Middle frontal gyrus (tissue), 1 donor: Measurements from ENCODE around the gene PTPRN2.
"Not testable (repeated sequence)": the region's sequence is repeated elsewhere in the genome, so short reads cannot be mapped to it uniquely, and the experiment has no call there.

Experiments
- DNase-seq: peaks from one replicate; pipeline ENCODE4 v3.0.0-alpha.2; 2015; ENCODE audit warnings: low spot score; ENCODE audit errors: extremely low spot score

PTPRN2 gene

DNA sequence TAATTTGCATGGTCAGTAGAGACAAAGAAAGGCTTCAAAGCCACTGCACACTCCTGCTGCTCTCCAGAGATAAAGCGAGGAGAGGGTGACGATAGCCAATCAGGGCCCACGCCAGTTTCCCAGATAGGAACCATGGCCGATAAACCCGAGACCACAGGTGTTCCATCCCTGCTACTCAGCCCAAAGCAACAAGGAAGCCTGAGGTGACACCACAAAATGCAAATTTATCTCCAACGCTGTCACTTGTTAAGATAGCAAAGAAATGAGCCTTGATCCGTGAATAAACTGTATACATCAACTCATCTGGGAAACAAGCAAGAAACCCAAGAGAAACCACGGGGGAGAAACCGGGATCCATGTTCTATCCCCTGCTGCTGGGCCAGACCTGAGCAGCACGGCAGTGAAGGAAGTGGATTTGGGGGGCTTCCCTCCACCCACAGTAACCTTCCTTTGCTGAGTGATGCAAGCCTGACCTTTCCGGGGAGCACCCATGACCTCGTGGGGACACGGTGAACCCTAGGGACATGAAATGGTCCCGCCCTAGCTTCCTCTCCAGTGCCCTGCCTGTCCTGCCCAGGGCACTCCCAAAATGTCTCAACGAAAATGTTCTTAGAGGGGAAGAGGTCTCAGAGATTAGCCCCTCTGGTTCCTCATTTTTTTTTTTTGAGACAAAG is 164.6 kb downstream of the PTPRN2 start:
- DNase-seq: no peak

DNA sequence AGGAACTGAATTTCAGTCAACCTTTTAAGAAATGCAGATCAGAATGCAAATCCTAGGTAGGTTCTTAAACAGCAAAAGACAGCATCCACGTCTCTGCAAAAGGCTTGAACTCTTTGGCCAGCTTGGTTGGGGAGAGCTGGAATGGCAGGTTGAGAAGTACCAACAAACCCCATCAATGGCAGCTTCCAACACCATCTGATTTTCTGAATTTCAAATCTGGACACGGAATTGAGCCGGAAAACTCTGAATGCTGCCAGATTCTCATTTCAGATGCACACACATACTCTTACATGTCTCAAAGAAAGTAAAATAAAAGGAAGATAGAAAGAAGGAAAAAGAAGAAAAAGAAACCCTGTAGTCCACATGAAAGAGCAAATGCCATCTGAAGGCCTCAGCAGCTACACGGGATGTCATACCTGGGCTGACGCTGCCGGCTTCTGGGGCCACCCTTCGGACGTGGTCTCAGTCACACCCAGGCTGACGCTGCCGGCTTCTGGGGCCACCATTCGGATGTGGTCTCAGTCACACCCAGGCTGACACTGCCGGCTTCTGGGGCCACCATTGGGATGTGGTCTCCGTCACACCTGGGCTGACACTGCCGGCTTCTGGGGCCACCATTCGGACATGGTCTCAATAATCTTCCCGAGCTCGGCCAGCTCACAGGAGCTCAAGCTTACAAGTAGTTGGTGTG is 165.3 kb downstream of the PTPRN2 start:
- no peak for DNase-seq

DNA sequence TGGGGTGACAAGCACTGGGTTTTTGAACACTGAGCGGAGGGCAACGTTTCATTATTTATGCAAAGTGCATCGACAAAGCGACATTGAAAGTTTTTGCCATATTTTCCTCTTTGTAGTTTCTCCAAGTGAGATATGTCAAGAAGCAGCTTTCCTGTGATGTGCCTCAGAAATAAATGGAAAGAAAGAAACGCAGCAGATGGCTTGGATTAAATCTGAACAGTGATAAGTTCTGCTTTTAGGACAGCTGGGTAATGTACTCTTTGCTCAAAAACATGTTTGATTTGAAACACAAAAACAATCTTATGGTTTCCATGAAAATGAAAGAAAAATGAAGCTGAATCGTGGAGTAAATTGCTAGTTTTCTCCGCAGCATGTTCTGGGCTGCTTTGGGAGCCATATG is 166.3 kb downstream of the PTPRN2 start:
- DNase-seq: peak; percentile 34

DNA sequence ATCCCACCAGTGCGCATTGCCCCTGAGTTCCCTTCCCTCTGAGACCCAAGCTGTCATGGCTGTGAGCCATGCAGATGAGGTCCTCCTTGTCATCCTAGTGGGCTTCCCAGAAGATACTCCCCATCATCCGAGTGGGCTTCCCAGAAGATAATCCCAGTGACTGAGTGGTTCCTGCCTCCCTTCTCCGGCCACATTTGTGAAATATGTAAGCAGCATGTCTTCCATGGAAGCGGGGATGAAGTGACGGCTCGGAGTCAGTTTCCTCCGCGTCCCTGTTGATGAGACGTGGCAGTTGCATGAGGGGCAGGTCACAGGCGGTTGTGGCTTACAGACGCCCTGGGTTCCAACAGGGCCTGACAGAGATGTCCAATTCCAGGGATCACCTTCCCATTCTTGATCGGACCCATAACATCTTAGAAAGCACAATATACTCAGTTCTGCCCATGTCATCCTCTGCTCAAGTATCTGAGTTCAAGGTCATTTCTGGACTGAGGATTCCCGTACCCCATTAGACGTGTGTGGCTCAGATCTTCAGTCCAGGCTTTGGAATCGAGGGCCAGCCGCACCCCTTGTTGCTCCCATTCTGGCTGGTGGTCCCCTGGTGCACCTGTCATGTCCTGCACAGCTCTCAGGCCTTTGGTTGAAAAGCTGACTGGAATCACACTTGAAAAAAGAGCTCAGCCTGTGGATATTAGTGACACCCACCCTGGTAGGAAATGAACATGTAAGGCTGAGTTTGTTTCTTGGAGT is 166.9 kb downstream of the PTPRN2 start:
- no peak for DNase-seq

DNA sequence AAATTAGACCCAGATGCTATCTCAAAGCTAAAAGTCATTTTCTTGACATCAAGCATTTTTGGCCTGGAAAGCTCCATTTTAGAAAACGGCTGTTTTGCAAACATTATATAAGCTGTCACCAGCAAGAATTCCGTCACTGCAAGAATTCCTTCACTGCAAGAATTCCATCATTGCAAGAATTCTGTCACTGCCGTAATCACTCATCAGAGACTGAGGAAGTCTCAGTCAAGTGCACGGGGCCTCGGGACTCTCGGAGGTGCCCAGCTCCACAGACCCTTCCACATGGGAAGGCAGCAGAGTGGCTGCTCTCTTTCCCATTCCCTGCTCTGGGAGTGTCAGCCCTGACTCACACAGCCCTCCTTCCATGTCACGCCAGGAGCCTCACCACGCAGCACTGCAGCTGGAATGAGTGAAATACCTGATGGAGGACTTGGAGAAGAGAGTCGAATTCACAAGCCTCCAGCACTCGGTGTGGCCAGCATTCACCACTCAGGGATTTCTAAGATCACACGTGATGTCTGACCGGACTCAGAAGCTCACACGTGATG is 168.3 kb downstream of the PTPRN2 start:
- DNase-seq: no peak

DNA sequence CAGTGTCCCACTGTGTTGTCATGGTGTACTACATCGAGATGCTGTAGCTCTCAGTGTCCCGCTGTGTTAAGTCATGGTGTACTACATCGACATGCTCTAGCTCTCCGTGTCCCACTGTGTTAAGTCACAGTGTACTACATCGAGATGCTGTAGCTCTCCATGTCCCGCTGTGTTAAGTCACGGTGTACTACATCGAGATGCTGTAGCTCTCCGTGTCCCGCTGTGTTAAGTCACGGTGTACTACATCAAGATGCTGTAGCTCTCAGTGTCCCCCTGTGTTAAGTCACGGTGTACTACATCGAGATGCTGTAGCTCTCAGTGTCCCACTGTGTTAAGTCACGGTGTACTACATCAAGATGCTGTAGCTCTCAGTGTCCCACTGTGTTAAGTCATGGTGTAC is 169.2 kb downstream of the PTPRN2 start:
- DNase-seq: not testable (repeated sequence)

DNA sequence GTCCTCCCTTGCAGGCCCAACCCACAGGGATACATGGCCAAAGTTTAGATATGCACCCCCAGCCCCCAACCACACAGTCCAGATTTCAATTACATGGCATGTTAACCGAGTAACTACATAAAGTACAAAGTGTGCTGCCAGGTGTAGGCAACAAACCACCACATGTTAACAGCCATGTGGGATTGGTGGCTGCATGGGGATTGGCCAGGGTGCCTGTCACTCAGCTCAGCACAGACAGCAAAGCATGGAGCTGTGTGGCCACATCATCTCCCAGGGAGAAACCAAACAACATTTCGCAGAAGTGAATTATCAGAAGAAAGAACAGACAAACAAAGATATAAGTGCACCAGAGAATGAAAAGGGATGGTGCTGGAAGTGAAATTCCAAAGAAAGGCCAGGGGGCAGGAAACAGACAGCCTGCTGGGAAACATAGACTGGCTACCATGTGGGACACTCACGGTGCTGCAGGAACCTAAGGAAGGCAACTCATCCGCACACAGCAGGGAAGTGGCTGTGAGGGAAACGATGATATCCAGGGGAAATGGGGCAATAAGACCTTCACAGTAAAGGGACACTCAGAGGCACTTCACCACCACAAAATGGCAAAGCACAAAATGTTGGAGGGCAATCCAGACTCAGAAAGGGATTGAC is 171.2 kb downstream of the PTPRN2 start:
- no peak for DNase-seq

DNA sequence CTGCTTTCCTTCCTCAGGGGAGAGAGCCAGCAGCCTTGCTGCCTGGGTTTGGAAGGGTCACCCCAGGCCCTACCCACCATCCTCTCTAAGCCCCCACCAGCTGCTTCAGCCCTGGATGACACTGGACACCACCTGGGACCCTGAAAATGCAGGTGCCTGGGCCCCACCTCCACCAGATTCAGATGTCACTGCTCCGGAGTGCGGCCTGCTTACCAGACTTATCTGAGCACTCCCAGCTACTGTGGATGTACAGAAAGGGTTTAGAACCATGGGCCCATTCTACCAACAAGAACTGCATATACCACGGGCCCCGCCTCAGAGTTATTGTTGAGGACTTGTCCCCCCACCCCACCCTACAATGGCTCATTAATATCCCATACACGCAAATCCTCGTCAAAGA is 172.3 kb downstream of the PTPRN2 start:
- no peak for DNase-seq

DNA sequence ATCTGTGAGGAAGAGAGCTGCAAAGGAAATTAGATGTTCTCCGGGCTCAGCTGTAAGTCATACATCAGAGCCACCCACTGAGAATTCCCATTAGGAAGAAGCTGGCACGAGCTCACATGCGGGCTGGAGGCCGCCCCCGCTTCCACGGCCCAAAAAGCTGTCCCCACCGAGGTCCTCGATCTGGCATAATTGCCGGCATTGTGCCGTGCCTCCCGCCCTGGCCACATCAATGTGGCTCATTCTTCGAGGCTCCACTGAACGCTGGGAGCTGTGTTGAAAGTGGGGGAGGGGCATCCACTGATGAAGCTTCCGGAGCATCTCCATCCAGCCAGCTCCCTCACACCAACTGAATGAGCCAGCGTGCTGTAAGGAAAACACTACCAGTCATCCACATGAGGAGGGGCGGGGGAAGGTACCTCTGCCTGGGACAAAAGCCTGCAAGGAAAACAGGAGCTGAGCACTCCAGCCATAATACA is 173.1 kb downstream of the PTPRN2 start:
- DNase-seq: peak; percentile 82

DNA sequence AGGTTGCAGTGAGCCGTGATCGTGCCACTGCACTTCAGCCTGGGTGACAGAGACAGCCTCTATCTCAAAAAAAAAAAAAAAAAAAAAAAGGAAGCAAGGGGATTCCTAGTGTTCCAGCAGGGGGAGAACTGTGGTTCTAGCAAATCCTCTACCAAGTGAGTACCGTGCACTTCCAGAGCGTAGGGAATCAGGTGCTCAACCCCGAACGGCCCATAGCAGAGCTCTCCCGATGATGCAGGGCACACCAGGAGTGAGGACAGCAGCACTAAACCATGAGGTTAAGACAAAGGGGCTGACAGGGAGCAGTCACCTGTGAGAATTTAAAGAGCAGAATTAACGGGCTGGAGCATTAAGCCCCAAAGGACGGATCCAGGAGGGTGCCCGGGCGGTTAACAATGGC is 173.6 kb downstream of the PTPRN2 start:
- no peak for DNase-seq

DNA sequence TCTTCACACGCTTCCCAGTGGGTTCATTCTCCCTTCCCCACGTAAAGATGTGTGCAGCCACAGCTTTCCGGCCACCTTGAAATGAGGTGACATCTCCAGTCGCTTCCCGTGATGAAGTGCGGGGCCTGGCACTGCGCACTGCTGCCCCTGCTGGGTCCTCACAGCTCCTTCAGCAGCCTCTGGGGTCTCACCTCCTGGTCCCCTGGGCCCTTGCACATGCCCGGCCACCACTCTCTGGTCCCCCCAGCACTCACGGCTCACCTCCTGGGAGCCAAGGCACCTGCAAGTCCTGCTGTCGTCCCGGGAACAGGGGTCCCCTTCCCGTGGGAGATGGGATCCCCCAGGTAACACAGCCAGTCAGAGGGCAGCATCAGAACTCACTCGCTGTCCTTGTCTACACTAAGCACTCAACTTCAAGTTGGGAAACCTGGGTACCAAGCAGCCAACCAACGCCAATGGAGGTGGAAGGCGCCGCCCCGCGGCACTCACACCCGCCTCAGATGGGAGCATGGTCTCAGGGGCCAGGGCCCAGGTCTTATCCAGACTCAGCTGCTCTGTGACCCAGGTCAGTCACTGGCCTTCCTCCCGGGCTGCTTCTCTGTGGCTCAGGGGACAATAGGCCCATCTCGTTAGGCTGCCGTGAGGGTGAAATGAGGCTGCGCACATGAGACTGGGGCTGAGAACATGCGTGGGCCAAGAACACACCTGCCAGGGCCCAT is 176.2 kb downstream of the PTPRN2 start:
- DNase-seq: no peak

DNA sequence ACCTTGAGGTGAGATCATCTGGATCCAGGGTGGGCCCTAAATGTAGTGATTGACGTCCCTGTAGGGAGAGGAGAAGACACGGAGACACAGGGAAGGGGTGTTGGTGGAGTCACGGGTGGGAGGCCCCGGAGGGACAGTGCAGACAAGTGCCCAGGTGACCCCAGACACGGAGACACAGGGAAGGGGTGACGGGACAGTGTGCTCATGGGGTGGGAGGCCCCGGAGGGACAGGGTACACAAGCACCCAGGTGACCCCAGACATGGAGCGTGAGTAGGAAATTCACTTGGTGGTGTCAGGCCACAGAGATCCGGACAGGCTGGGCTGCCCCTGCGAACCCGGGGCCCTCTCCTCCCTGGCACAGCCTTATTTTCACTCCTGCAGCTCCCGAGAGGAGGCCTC is 176.9 kb downstream of the PTPRN2 start:
- DNase-seq: no peak

DNA sequence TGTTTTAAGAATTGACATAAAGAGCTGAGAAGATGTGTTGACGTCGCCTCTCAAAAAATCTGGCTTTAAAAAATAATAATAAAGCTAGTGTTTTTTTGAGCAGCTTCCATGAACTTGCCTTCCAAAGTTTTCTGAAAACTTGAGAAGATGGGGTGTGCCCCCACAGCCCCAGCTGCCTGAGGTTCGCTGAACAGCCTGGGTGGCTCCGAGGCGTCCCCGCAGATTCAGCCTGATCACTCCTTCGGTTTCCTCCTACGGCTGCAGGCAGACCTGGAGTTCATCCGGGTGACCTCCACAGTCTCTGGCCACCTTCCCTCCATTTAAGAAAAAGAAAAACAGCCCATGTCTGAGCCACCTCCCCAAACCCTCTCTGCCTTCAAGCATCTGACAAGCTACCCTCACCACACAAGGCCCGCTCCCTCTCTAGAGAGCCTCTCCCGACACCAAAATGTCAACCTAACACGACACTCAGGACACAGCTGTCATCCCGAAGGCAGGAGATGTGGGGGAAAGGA is 177.8 kb downstream of the PTPRN2 start:
- no peak for DNase-seq

DNA sequence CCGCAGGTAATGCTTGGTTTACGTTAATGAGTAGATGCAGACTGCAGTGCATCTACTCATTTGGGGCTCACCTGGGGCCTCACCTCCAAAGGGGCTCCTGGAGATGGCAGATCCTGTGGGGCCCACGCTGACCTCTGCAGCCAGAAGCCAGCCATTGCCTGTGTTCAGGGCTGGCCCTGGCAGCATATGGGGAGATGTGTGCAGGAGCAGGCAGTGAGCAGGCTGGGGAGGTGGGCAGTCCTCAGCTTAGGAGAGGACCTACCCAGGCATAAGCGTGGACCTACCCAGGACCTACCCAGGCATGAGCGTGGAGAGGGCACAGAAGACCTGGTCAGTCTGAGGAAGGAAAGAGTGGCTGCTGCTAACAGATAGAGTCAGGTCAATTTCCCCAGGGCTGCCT is 178.5 kb downstream of the PTPRN2 start:
- DNase-seq: no peak

DNA sequence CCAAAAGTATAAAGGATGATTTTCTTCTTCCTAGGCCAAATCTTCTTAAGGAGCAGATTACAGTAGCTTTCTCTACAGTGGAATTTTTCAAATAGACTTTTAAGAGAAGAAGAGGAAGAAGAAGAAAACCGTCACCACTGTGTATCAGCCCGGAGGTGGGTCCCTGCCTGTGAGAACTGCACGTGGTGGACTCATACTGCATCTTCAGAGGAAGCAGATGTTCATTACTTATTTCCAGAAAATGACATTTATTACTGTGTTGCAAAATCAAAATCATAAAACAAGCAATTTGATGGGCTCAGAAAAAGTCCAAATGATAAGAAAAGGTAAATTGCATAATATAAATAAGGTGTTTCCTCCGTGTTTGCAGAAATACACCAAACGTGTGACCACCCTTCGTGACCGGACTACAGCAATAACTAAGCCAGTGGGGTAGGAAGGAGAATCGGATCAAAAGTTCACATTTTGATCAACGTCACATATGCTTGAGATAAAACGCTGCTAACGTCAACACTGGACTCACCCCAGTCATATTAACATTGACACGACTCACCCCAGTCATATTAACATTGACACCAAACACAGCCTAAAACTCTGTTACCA is 179.2 kb downstream of the PTPRN2 start:
- DNase-seq: no peak

DNA sequence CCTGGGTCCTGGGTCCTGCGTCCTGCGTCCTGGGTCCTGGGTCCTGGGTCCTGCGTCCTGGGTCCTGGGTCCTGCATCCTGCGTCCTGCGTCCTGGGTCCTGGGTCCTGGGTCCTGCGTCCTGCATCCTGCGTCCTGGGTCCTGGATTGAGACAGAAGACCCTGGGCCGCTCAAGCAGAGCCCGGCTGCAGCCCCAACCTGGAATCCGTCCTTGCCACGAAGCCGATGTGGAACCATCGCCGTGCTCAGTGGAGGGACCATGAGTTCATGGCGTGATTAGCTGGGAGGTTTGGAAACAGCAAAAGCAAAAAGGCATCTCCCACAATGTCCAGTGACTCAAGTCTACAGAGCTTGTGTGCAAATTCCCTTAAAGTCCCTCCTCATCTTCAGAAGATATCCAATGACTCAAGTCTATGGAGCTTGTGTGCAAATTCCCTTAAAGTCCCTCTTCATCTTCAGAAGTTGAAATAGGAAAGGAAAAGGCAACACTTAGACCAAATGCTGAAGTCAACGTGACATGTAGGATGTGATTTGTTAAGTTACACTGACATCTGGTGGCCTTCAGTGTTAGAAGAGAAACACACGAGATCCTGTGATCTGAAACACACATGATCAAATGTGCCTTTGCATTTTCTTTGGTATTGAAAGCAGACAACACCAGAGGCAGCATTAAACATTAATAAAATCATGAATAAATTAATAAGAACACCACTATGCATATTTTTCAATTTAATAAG is 179.9 kb downstream of the PTPRN2 start:
- DNase-seq: peak; percentile 61

DNA sequence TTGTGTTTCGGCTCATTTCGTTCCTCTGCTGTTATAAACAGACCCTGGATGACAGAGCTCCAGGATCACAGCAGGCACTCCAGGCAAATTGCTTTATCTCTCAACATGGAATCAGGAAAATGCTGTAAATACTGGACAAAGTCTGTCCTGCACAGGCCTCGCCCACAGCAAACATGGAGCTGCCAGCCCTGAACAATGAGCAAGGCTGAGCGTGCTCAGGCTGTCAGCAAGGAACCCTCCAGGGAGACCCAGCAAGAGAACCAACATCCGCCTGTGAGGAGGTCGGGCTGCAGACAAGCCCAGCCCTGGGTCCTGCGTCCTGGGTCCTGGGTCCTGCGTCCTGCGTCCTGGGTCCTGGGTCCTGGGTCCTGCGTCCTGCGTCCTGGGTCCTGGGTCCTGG is 180.8 kb downstream of the PTPRN2 start:
- no peak for DNase-seq

DNA sequence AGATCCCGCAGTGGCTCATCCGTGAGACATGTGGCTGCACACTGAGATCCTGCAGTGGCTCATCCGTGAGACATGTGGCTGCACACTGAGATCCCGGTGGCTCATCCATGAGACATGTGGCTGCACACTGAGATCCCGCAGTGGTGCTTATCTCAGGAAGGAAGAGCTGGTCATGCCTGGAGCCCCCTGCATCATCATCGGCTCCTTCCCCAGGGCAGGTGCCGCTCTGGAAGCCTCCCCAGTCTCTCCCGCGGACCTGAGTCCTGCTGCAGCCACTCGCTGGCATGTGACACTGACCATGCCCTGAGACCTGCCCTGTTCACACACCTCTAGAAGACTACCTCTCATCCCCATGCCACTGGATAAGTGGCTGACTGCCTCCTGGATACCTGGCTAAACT is 181.3 kb downstream of the PTPRN2 start:
- DNase-seq: no peak

DNA sequence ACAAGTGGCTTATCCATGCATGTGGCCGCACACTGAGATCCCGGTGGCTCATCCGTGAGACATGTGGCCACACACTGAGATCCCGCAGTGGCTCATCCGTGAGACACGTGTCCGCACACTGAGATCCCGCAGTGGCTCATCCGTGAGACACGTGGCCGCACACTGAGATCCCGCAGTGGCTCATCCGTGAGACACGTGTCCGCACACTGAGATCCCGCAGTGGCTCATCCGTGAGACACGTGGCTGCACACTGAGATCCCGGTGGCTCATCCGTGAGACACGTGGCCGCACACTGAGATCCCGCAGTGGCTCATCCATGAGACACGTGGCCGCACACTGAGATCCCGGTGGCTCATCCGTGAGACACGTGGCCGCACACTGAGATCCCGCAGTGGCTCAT is 181.9 kb downstream of the PTPRN2 start:
- not testable (repeated sequence) for DNase-seq

DNA sequence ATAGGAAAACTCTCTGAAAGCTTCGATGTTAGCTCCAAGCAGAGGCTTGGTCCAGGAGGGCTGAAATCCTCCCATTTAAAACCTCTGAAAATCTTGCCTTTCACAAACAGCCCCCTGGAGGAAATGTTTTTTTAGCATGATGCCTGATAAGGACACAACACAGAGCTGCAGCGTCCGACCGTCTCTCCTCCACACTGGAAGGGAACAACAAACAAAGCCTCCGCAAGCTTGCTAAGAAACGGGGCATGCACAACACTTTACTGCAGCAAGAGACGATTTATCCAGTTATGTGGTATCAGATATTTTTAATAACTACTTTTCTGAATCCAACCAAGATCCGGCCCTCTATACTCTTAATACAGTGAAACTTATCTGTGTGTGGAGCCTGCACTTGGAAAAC is 182.3 kb downstream of the PTPRN2 start:
- no peak for DNase-seq
